CD4-positive, alpha-beta T cell treated with Interleukin-6 for 4 hours (primary cell): Measurements from ENCODE around the gene MOSPD3.
"Not testable (repeated sequence)": the region's sequence is repeated elsewhere in the genome, so short reads cannot be mapped to it uniquely, and the experiment has no call there.

Experiments
- DNase-seq: peaks from one replicate; pipeline ENCODE4 v3.0.0-alpha.2; 2020; ENCODE audit warnings: mixed read lengths

MOSPD3 gene

GRCh38 chr7:100611983-100612729, at the start of gene MOSPD3:
TSS of gene MOSPD3 (plus strand) at chr7:100612540. CDS start at chr7:100612792, 252 bp downstream.
- peak; percentile 99 for DNase-seq

GRCh38 chr7:100563100-100563564, 49.2 kb upstream of the MOSPD3 start:
- DNase-seq = no peak

GRCh38 chr7:100563809-100564400, 48.4 kb upstream of the MOSPD3 start:
- DNase-seq = peak; percentile 89

- DNase-seq = not testable (repeated sequence)
Measured at GRCh38 chr7:100564405-100564804, 47.9 kb upstream of the MOSPD3 start.

- no peak for DNase-seq
Measured at GRCh38 chr7:100565133-100565571, 47.2 kb upstream of the MOSPD3 start.

GRCh38 chr7:100566018-100566531, 46.3 kb upstream of the MOSPD3 start:
- no peak for DNase-seq

- DNase-seq = no peak
Measured at GRCh38 chr7:100567031-100567730, 45.2 kb upstream of the MOSPD3 start.

GRCh38 chr7:100567751-100568175, 44.6 kb upstream of the MOSPD3 start:
- DNase-seq = no peak

GRCh38 chr7:100568176-100568895, 44.0 kb upstream of the MOSPD3 start:
- no peak for DNase-seq

GRCh38 chr7:100568896-100569844, 43.2 kb upstream of the MOSPD3 start:
- DNase-seq = peak; percentile 59

GRCh38 chr7:100570954-100571828, 41.1 kb upstream of the MOSPD3 start:
- DNase-seq = no peak

- no peak for DNase-seq
Measured at GRCh38 chr7:100571829-100572116, 40.6 kb upstream of the MOSPD3 start.

- DNase-seq = no peak
Measured at GRCh38 chr7:100572281-100572948, 39.9 kb upstream of the MOSPD3 start.

GRCh38 chr7:100572949-100573675, 39.2 kb upstream of the MOSPD3 start:
- no peak for DNase-seq

- DNase-seq = no peak
Measured at GRCh38 chr7:100573691-100574361, 38.5 kb upstream of the MOSPD3 start, which contains the start of gene SAP25. TSS of gene SAP25 (minus strand) at chr7:100573900. CDS start at chr7:100573742, 158 bp downstream.

GRCh38 chr7:100574362-100575205, 37.8 kb upstream of the MOSPD3 start:
- no peak for DNase-seq

- DNase-seq = no peak
Measured at GRCh38 chr7:100575206-100575631, 37.1 kb upstream of the MOSPD3 start.
